Thyroid gland (tissue), 4 donors: ENCODE measurements around the gene DST.

Experiments
- CTCF ChIP-seq, 6 experiments: fragments of 200-600 bp in 3 of 6; fragments of 450-650 bp in 3 of 6; sonication (generic) in 3 of 6; IDR thresholded peaks; one replicate each; pipeline ENCODE4 v1.5.1; 2016 to 2019; ENCODE audit warnings: antibody characterized with exemption in 6 of 6, mild to moderate bottlenecking in 2 of 6, inconsistent platforms in 1 of 6, moderate library complexity in 1 of 6
- POLR2A ChIP-seq, 2 donors: fragments of 450-650 bp; IDR thresholded peaks; one replicate each; pipeline ENCODE4 v1.6.1; 2017; ENCODE audit warnings: antibody characterized with exemption in 2 of 2, mild to moderate bottlenecking in 2 of 2, moderate library complexity in 1 of 2

- TF ChIP-seq CTCF (IDR thresholded peaks at IDR 0.05) (no peak), POLR2A (IDR thresholded peaks at IDR 0.05) (no peak)
Observed at GRCh38 chr6:56573624-56574023, 69.1 kb downstream of the DST start.
